Superior temporal gyrus (tissue), 1 donor: ENCODE data around the gene FSTL4.

Experiments used
- DNase-seq: peaks from one replicate; pipeline ENCODE4 v3.0.0-alpha.2; 2016; ENCODE audit errors: extremely low spot score

FSTL4 gene

GRCh38 chr5:133387091-133387490 is 225.2 kb downstream of the FSTL4 start:
- no peak for DNase-seq

- no peak for DNase-seq
These were observed 225.7 kb downstream of the FSTL4 start for GRCh38 chr5:133386662-133387061.

- no peak for DNase-seq
These were observed 227.0 kb downstream of the FSTL4 start for GRCh38 chr5:133385346-133385745.

- no peak for DNase-seq
These were observed 227.4 kb downstream of the FSTL4 start for GRCh38 chr5:133384903-133385302.

GRCh38 chr5:133384120-133384855 is 228.1 kb downstream of the FSTL4 start:
- DNase-seq = no peak

GRCh38 chr5:133383580-133383939 is 228.8 kb downstream of the FSTL4 start:
- DNase-seq = no peak

- no peak for DNase-seq
These were observed 229.4 kb downstream of the FSTL4 start for GRCh38 chr5:133382661-133383579.

GRCh38 chr5:133381571-133382365 is 230.6 kb downstream of the FSTL4 start:
- DNase-seq = no peak

- DNase-seq = no peak
These were observed 231.3 kb downstream of the FSTL4 start for GRCh38 chr5:133381041-133381440.

- DNase-seq = no peak
These were observed 234.6 kb downstream of the FSTL4 start for GRCh38 chr5:133377736-133378135.

GRCh38 chr5:133376986-133377385 is 235.4 kb downstream of the FSTL4 start:
- no peak for DNase-seq

GRCh38 chr5:133373121-133373870 is 239.0 kb downstream of the FSTL4 start:
- DNase-seq = no peak

GRCh38 chr5:133372293-133372937 is 239.9 kb downstream of the FSTL4 start:
- DNase-seq = no peak

GRCh38 chr5:133371371-133372155 is 240.8 kb downstream of the FSTL4 start:
- no peak for DNase-seq

GRCh38 chr5:133370904-133371303 is 241.4 kb downstream of the FSTL4 start:
- DNase-seq = no peak

- DNase-seq = no peak
These were observed 242.1 kb downstream of the FSTL4 start for GRCh38 chr5:133370036-133370831.

GRCh38 chr5:133368916-133369783 is 243.2 kb downstream of the FSTL4 start:
- DNase-seq = no peak

- DNase-seq = no peak
These were observed 244.4 kb downstream of the FSTL4 start for GRCh38 chr5:133367984-133368383.
